ENCODE results near the gene GTF3C4. TPM values are rescaled to one million over a fixed set of nuclear protein-coding genes. Genes with fewer than 3 reads are reported as not detected.

GTF3C4 gene
- total and polyA plus RNA-seq, 10 of the 15 experiments (the other 5 are each of a cell fraction or from before 2014, with no cell fraction given): 3.2 to 18.9 (median 8.2) TPM

DNA sequence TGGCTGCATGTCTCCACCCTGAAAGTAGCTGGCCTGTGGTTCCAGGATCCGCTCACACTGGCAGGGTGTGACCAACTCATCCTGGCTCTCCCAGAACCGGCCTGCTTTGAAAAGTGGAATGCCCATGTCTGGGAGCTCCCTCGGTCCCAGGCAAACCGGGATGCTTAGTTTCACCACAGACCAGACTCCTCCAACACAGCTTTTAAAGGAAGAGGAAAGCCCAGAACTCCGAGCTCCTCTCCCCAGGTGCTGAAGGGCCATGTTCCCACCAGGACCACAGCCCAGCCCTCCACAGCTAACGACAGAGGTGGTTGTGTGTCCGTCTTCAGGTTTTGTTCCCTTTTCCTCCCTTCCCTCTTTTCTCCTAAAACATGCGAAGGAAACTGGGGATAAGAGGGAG is 38.0 kb downstream of the GTF3C4 start:
- DNase-seq (ENCODE audit: low read depth, low spot score): no peak
- H4K20me1 ChIP-seq (ENCODE audit: control insufficient read depth, insufficient read depth): no peaks in the 10 kb centered on the region
- no peak overlapping the region for H3K9ac ChIP-seq (ENCODE audit: control insufficient read depth, insufficient read depth, low read length)
- no peaks in the 10 kb centered on the region for H3K9me3 ChIP-seq (replicated peaks; ENCODE audit: control insufficient read depth, insufficient read depth, low read length)
- intact Hi-C loops (cut with micrococcal nuclease; ENCODE audit: unreplicated experiment) (no loop called here), in situ Hi-C loops (cut with MboI) (no loop called here)
- ChIA-PET RAD21 (ENCODE audit: unreplicated experiment) (no interaction called here), SMC1A (ENCODE audit: uncharacterized antibody, unreplicated experiment) (no interaction called here), CTCF (interaction anchor here (1.8 kb wide), 1 partner anchor 38 kb away, joined by 5 read pairs; the partner anchor contains the start of genes DDX31 and GTF3C4), POLR2A (interaction anchor here (0.6 kb wide), 1 partner anchor 26 kb away, joined by 4 read pairs; no protein-coding TSS in a partner anchor)
- H3K4me3 ChIP-seq: no peak overlapping the region
- no TSS peak for BruUV-seq (replicated peaks)
- no peaks in the 10 kb centered on the region for H3K4me1 ChIP-seq (ENCODE audit: control insufficient read depth, insufficient read depth, low read length)
- no peak overlapping the region for H2AFZ ChIP-seq (ENCODE audit: control insufficient read depth, low read depth, low read length)
- no peaks in the 10 kb centered on the region for H3K79me2 ChIP-seq (ENCODE audit: control insufficient read depth, insufficient read depth, low read length)
- no peaks in the 10 kb centered on the region for H3K27me3 ChIP-seq (replicated peaks in 1 of 2; ENCODE audit: control insufficient read depth in 2 of 2, insufficient read depth in 2 of 2, low read length in 1 of 2)
- WGBS (ENCODE audit: insufficient coverage, insufficient replicate concordance, low lambda C conversion rate, missing lambda C conversion rate): 25% methylated on average over 8 of the region's 8 CpGs
- H3K36me3 ChIP-seq (ENCODE audit: control insufficient read depth in 2 of 2, insufficient read depth in 2 of 2, low read length in 1 of 2): no peaks in the 10 kb centered on the region
- TF ChIP-seq GATAD2B (conservative IDR thresholded peaks at IDR 0.05; ENCODE audit: low read depth) (no peak), NRF1 (conservative IDR thresholded peaks at IDR 0.05; ENCODE audit: low read depth, low read length) (no peak), NFIC (IDR thresholded peaks at IDR 0.05; ENCODE audit: low read depth, low read length) (no peak)
- no peak overlapping the region for H3K27ac ChIP-seq (ENCODE audit: control insufficient read depth, insufficient read depth)
- ATAC-seq: no peak
- no peak overlapping the region for H3K4me2 ChIP-seq (ENCODE audit: control insufficient read depth, insufficient read depth)
- no peak for FAIRE-seq

DNA sequence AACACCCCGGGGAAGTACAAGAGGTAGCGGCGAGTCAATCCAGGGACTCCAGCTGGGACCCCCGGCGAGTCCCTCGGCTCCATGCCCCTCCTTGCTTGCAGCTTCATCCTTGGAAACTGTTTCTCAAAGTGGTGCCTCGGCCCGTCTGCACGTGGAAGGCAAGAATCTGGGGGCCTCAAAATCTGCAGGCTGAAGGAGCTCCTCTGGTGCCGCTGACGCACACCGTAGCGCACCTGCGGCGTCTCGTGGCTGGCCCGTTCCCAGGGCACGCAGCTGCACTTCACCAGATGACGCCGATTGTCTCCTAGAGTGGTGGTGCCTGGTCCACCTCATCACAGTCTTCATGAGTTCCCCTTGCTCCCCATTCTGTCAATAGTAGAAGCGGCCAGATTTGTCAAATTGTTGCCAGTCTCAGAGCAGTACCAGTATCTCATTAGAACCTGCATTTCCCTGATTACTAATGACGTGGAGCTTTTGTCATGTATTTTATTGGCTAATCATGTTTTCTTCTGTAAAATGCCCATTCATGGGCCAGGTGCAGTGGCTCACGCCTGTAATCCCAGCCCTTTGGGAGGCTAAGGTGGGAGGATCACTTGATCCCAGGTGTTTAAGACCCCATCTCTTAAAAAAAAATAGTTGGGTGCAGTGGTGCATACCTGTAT is 38.6 kb downstream of the GTF3C4 start:
- Histone ChIP-seq H3K27ac (ENCODE audit: control insufficient read depth, insufficient read depth) (no peak overlapping the region), H4K20me1 (ENCODE audit: control insufficient read depth, insufficient read depth) (no peaks in the 10 kb centered on the region), H3K36me3 (ENCODE audit: control insufficient read depth in 2 of 2, insufficient read depth in 2 of 2, low read length in 1 of 2) (no peaks in the 10 kb centered on the region), H3K79me2 (ENCODE audit: control insufficient read depth, insufficient read depth, low read length) (no peaks in the 10 kb centered on the region), H3K4me2 (ENCODE audit: control insufficient read depth, insufficient read depth) (no peak overlapping the region), H3K9me3 (replicated peaks; ENCODE audit: control insufficient read depth, insufficient read depth, low read length) (no peaks in the 10 kb centered on the region), H3K9ac (ENCODE audit: control insufficient read depth, insufficient read depth, low read length) (no peak overlapping the region), H3K4me1 (ENCODE audit: control insufficient read depth, insufficient read depth, low read length) (no peaks in the 10 kb centered on the region), H2AFZ (ENCODE audit: control insufficient read depth, low read depth, low read length) (no peak overlapping the region), H3K4me3 (no peak overlapping the region), H3K27me3 (replicated peaks in 1 of 2; ENCODE audit: control insufficient read depth in 2 of 2, insufficient read depth in 2 of 2, low read length in 1 of 2) (no peaks in the 10 kb centered on the region)
- in situ Hi-C loops (cut with MboI): no loop called here
- ChIA-PET RAD21 (ENCODE audit: unreplicated experiment) (no interaction called here), SMC1A (ENCODE audit: uncharacterized antibody, unreplicated experiment) (no interaction called here), CTCF (interaction anchor here (1.8 kb wide), 1 partner anchor 39 kb away, joined by 5 read pairs; the partner anchor contains the start of genes DDX31 and GTF3C4), POLR2A (interaction anchor here (0.6 kb wide), 1 partner anchor 26 kb away, joined by 4 read pairs; no protein-coding TSS in a partner anchor)
- TF ChIP-seq YBX1 (IDR thresholded peaks at IDR 0.05) (no peak), RFX5 (IDR thresholded peaks at IDR 0.05; ENCODE audit: low read depth, low read length) (0 out of 2 replicates have a peak, but pooled peaks have one; percentile 30)
- BruUV-seq (replicated peaks): no TSS peak
- intact Hi-C loops (cut with micrococcal nuclease; ENCODE audit: unreplicated experiment): no loop called here
- FAIRE-seq (no peak), DNase-seq (ENCODE audit: low read depth, low spot score) (no peak), ATAC-seq (no peak)
- WGBS (ENCODE audit: insufficient coverage, insufficient replicate concordance, low lambda C conversion rate, missing lambda C conversion rate): 59% methylated on average over 23 of the region's 23 CpGs
